GM23338 (cell line): Measurements from ENCODE around the gene CUX1. TPM values are rescaled to one million over a fixed set of nuclear protein-coding genes. Genes with fewer than 3 reads are reported as not detected.
A peak's percentile ranks its signal among the peaks of the same experiment; 100 is the strongest.

Experiments
- ATAC-seq: fragments of 200-7000 bp; cut with Tn5 transposase; 3 replicates; pipeline ENCODE4 v1.9.1; 2020
- DNase-seq: peaks from one replicate; pipeline ENCODE4 v3.0.0-alpha.2; 2015; ENCODE audit warnings: low spot score
- H2AFZ ChIP-seq: fragments of 200-600 bp; sonication (generic); 2 replicates; pipeline ENCODE4 v1.8.0; 2016; ENCODE audit warnings: antibody characterized with exemption, mild to moderate bottlenecking, moderate library complexity
- H3F3A ChIP-seq: fragments of 200-600 bp; sonication (generic); replicated peaks from 2 replicates; pipeline ENCODE4 v1.8.0; 2017; ENCODE audit warnings: antibody characterized with exemption, mixed run types, low read depth
- H3K27ac ChIP-seq: fragments of 200-600 bp; sonication (generic); 2 replicates; pipeline ENCODE4 v1.6.1; 2016; ENCODE audit warnings: low read depth
- H3K27me3 ChIP-seq: fragments of 200-600 bp; sonication (generic); 2 replicates; pipeline ENCODE4 v1.8.0; 2016; ENCODE audit warnings: mild to moderate bottlenecking, mixed run types, moderate library complexity; ENCODE audit not compliant: insufficient read depth
- H3K36me3 ChIP-seq: fragments of 200-600 bp; sonication (generic); 2 replicates; pipeline ENCODE4 v1.8.0; 2016; ENCODE audit warnings: mild to moderate bottlenecking; ENCODE audit not compliant: insufficient read depth
- H3K4me1 ChIP-seq: fragments of 200-600 bp; sonication (generic); 2 replicates; pipeline ENCODE4 v1.8.0; 2016; ENCODE audit warnings: mild to moderate bottlenecking, moderate library complexity; ENCODE audit not compliant: insufficient read depth
- H3K4me2 ChIP-seq: fragments of 200-600 bp; sonication (generic); 2 replicates; pipeline ENCODE4 v1.7.1; 2017; ENCODE audit warnings: mixed run types
- H3K4me3 ChIP-seq: fragments of 200-600 bp; sonication (generic); 2 replicates; pipeline ENCODE4 v1.6.1; 2016; ENCODE audit warnings: mixed run types
- H3K79me2 ChIP-seq: fragments of 200-600 bp; sonication (generic); replicated peaks from 2 replicates; pipeline ENCODE4 v1.8.0; 2017; ENCODE audit warnings: mild to moderate bottlenecking; ENCODE audit not compliant: insufficient read depth
- H3K9me2 ChIP-seq: fragments of 200-600 bp; sonication (generic); 2 replicates; pipeline ENCODE4 v1.8.0; 2017; ENCODE audit not compliant: insufficient read depth
- H4K20me1 ChIP-seq: fragments of 200-600 bp; sonication (generic); replicated peaks from 2 replicates; pipeline ENCODE4 v1.8.0; 2017; ENCODE audit warnings: mild to moderate bottlenecking; ENCODE audit not compliant: insufficient read depth
- H3K27ac Mint-ChIP-seq: 2 replicates; pipeline ENCODE4 v1.8.0; 2020; ENCODE audit warnings: inconsistent platforms, mild to moderate bottlenecking, moderate library complexity, mixed read lengths
- H3K27me3 Mint-ChIP-seq: 3 replicates; pipeline ENCODE4 v1.8.0; 2022; ENCODE audit warnings: low read depth, mild to moderate bottlenecking, moderate library complexity, mixed read lengths, inconsistent platforms; ENCODE audit not compliant: insufficient read depth, poor library complexity
- H3K36me3 Mint-ChIP-seq: 3 replicates; pipeline ENCODE4 v1.8.0; 2021; ENCODE audit warnings: low read depth, mild to moderate bottlenecking, inconsistent platforms, moderate library complexity, mixed read lengths
- H3K4me1 Mint-ChIP-seq: 3 replicates; pipeline ENCODE4 v1.8.0; 2020; ENCODE audit warnings: mild to moderate bottlenecking, inconsistent platforms, mixed read lengths
- H3K4me3 Mint-ChIP-seq: 3 replicates; pipeline ENCODE4 v1.8.0; 2021; ENCODE audit warnings: moderate library complexity, mild to moderate bottlenecking, inconsistent platforms, mixed read lengths
- H3K9me3 Mint-ChIP-seq: 3 replicates; pipeline ENCODE4 v1.8.0; 2020; ENCODE audit warnings: moderate library complexity, mild to moderate bottlenecking, inconsistent platforms, mixed read lengths
- CREB1 ChIP-seq: fragments of 250-450 bp; sonication (Bioruptor Pico); IDR thresholded peaks from 2 replicates; pipeline ENCODE4 v1.5.0; 2020; ENCODE audit warnings: low read depth, mild to moderate bottlenecking, moderate library complexity
- CTCF ChIP-seq, 2 experiments: fragments of 200-600 bp in 1 of 2; sonication (generic) in 1 of 2; conservative IDR thresholded peaks; 2 replicates each; pipeline versions ENCODE4 v1.5.1 to v1.6.1; 2016 to 2017; ENCODE audit warnings: antibody characterized with exemption in 2 of 2, low read depth in 2 of 2, mild to moderate bottlenecking in 2 of 2, moderate library complexity in 1 of 2
- ETS1 ChIP-seq: IDR thresholded peaks from 2 replicates; pipeline ENCODE4 v1.6.1; 2016; ENCODE audit warnings: antibody characterized with exemption
- EZH2 ChIP-seq: fragments of 200-600 bp; sonication (generic); IDR thresholded peaks from one replicate; pipeline ENCODE4 v1.8.0; 2017; ENCODE audit warnings: antibody characterized with exemption, mild to moderate bottlenecking, low read depth; ENCODE audit not compliant: unreplicated experiment
- EZH2phosphoT487 ChIP-seq: fragments of 200-600 bp; sonication (generic); IDR thresholded peaks from one replicate; pipeline ENCODE4 v1.8.1; 2018; ENCODE audit warnings: antibody characterized with exemption; ENCODE audit not compliant: unreplicated experiment
- JUNB ChIP-seq: IDR thresholded peaks from one replicate; pipeline ENCODE4 v1.6.1; 2016; ENCODE audit warnings: antibody characterized with exemption; ENCODE audit not compliant: unreplicated experiment
- NANOG ChIP-seq: IDR thresholded peaks from 2 replicates; pipeline ENCODE4 v1.6.1; 2016; ENCODE audit warnings: antibody characterized with exemption, borderline replicate concordance
- POLR2AphosphoS5 ChIP-seq: IDR thresholded peaks from 2 replicates; pipeline ENCODE4 v1.6.1; 2016; ENCODE audit warnings: antibody characterized with exemption, low read depth
- REST ChIP-seq: IDR thresholded peaks from one replicate; pipeline ENCODE4 v1.6.1; 2018; ENCODE audit warnings: antibody characterized with exemption; ENCODE audit not compliant: unreplicated experiment
- STAT1 ChIP-seq: IDR thresholded peaks from one replicate; pipeline ENCODE4 v1.6.1; 2016; ENCODE audit warnings: antibody characterized with exemption; ENCODE audit not compliant: unreplicated experiment
- ZNF114 ChIP-seq: fragments of 250-450 bp; sonication (Bioruptor Pico); IDR thresholded peaks from 2 replicates; pipeline ENCODE4 v1.5.0; 2020; ENCODE audit warnings: mild to moderate bottlenecking, moderate library complexity
- ZNF331 ChIP-seq: fragments of 250-450 bp; sonication (Bioruptor Pico); IDR thresholded peaks from 2 replicates; pipeline ENCODE4 v1.5.0; 2020; ENCODE audit warnings: low read depth, mild to moderate bottlenecking, moderate library complexity
- polyA plus RNA-seq: library from polyadenylated mRNA; unstranded; fragments of >200 nt; fragmentation: Nextera tagmentation; extraction: Ambion mirVana; gene quantifications from 2 replicates; pipeline ENCODE4 v1.2.1, GENCODE V29; 2016
- total RNA-seq: library from RNA; depleted of rRNA; stranded (reverse); fragments of >200 nt; shearing (Covaris generic); gene quantifications from 2 replicates; pipeline ENCODE4 v1.2.3, GENCODE V29; 2014

Gene CUX1
- total and polyA plus RNA-seq, 2 experiments from 2014 or later, result 49.9 to 64.0 TPM

GRCh38 chr7:101996131-101996691, 178.8 kb downstream of the CUX1 start:
- Histone ChIP-seq H3K4me1 (peaks cover 11% of the 10 kb centered on the region), H3K27me3 (no peaks in the 10 kb centered on the region), H3K4me2 (no peak overlapping the region), H3K36me3 (no peaks in the 10 kb centered on the region), H3K79me2 (peaks cover 58% of the 10 kb centered on the region), H3K9me2 (no peaks in the 10 kb centered on the region), H3K27ac (no peak overlapping the region), H3K4me3 (no peak overlapping the region), H3F3A (no peaks in the 10 kb centered on the region), H2AFZ (no peak overlapping the region), H4K20me1 (peaks cover 7% of the 10 kb centered on the region)
- H3K9me3 Mint-ChIP-seq, result no peaks in the 10 kb centered on the region
- H3K27ac Mint-ChIP-seq, result 0 out of 2 replicates have a peak overlapping the region, but pooled peaks have one; percentile 16
- H3K36me3 Mint-ChIP-seq, result peaks cover 3% of the 10 kb centered on the region; the same call in 1 of the 3 replicates
- ATAC-seq (peak; percentile 38), DNase-seq (peak; percentile 22)
- H3K4me1 Mint-ChIP-seq, result peaks cover 44% of the 10 kb centered on the region
- peaks cover 6% of the 10 kb centered on the region for H3K27me3 Mint-ChIP-seq
- peak in 1 of 2 experiments; percentile 38; a peak in 3 of 4 replicates for TF ChIP-seq CTCF (conservative IDR thresholded peaks at IDR 0.05; ENCODE audit: low read depth in 2 of 2)
- TF ChIP-seq STAT1, result no peak
- TF ChIP-seq EZH2phosphoT487, result no peak
- no peak overlapping the region for H3K4me3 Mint-ChIP-seq

GRCh38 chr7:101996876-101997275, 179.4 kb downstream of the CUX1 start:
- H3K27ac Mint-ChIP-seq, result 0 out of 2 replicates have a peak overlapping the region, but pooled peaks have one; percentile 16
- peaks cover 7% of the 10 kb centered on the region for H4K20me1 ChIP-seq
- no peaks in the 10 kb centered on the region for H3K9me2 ChIP-seq

More at GRCh38 chr7:101996876-101997275, 179.4 kb downstream of the CUX1 start:
- Histone ChIP-seq H3K27me3 (no peaks in the 10 kb centered on the region), H3K79me2 (peaks cover 58% of the 10 kb centered on the region), H2AFZ (no peak overlapping the region), H3K36me3 (no peaks in the 10 kb centered on the region), H3K4me1 (peaks cover 9% of the 10 kb centered on the region), H3K27ac (no peak overlapping the region), H3K4me3 (no peak overlapping the region), H3K4me2 (no peak overlapping the region), H3F3A (no peaks in the 10 kb centered on the region)
- ATAC-seq (peak; percentile 9; the same call in 1 of the 3 replicates), DNase-seq (no peak)
- Mint-ChIP-seq H3K36me3 (peaks cover 3% of the 10 kb centered on the region; the same call in 1 of the 3 replicates), H3K27me3 (peaks cover 7% of the 10 kb centered on the region), H3K4me3 (no peak overlapping the region; the same call in 2 of the 3 replicates), H3K4me1 (peaks cover 43% of the 10 kb centered on the region), H3K9me3 (no peaks in the 10 kb centered on the region)
- TF ChIP-seq EZH2 (no peak), NANOG (no peak), ETS1 (no peak), ZNF331 (CRISPR knock-in tag) (no peak), REST (no peak), ZNF114 (CRISPR knock-in tag) (no peak), EZH2phosphoT487 (no peak), JUNB (no peak), CREB1 (CRISPR knock-in tag) (no peak), CTCF (conservative IDR thresholded peaks at IDR 0.05; ENCODE audit: low read depth in 2 of 2) (no peak), POLR2AphosphoS5 (no peak)
